Stimulated activated CD4-positive, alpha-beta T cell treated with anti-CD3 and anti-CD28 coated beads, TNF-alpha, amount 100 ng/mL, for 24 hours (primary cell): ENCODE data around the gene RAPGEF3.

Experiments used
- DNase-seq, 3 experiments: peaks; one replicate each; pipeline ENCODE4 v3.0.0-alpha.2; 2020; ENCODE audit warnings: low read depth in 3 of 3

RAPGEF3 gene

GRCh38 chr12:47698631-47699030 is 60.0 kb downstream of the RAPGEF3 start:
- no peak for DNase-seq

DNA sequence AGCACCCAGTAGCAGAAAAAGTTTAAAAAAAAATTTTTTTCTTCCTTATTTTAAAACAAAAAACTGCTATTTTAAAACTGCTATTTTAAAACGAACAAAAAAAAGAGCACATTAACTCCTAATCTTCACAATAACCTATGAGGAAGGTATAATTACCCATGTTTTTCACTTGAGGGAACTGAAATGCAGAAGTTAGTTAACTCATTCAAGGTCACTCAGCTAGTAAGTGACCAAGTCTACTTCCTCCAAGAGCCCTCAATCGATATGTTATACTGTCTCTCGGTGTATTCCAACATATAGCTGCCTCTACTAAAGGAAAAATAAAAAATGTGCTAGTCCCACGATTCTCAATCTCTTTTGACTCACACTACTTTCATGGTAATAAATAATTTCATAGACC is 60.6 kb downstream of the RAPGEF3 start:
- DNase-seq: no peak

- no peak for DNase-seq
Observed at GRCh38 chr12:47689215-47689614, 69.5 kb downstream of the RAPGEF3 start.

- DNase-seq: no peak
Observed at GRCh38 chr12:47687636-47688035, 71.0 kb downstream of the RAPGEF3 start.

DNA sequence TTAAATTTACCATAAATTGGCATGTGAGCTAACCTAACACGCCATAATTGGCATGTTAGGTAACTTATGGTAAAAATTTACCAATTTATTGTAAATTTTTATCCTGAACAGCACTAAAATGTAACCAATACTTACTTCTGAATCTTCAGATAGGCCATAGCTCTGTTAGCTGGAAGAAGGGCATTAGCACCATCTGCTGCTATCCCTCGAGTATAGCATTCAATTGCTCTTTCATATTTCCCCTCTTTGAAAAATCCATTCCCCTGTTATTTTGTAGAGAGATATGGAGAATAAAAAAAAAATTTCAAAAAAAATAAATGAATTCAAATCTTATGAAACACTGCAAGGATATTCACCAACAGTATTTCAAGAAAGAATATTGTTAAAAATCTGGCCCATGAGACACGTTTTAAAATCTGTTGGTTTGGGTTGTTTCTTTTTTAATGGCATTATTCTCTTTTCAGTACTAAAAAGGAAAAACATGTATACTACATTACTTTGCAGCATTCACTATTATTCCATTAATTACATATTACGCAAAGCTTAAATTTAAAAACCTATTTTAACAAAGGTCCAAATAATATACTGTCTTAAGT is 71.9 kb downstream of the RAPGEF3 start:
- no peak for DNase-seq
